ENCODE data around the gene TRPM6. TPM values are rescaled to one million over a fixed set of nuclear protein-coding genes. Genes with fewer than 3 reads are reported as not detected.

TRPM6 gene
- total RNA-seq, 2 experiments from 2014 or later, result not detected

DNA sequence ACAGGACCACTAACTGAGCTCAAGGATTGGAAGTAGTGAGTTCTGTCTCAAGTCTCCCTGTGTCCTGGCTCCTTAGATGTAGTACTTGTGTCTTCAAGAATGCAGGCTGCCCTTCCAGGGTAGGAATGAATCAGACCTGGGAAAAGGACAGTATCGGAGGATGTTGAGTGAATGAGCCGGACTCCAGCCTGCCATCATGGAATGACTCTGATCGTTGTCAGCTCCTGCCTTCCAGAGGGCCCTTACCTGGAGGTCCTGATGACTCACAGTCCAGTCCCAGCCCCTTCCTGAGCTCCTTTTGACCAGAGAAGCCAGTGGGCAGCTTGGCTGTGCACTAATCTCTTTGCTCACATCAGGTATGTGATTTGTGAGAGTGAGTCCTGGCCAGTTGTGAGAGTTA is 161.1 kb downstream of the TRPM6 start:
- no peak for ATAC-seq
- CTCF ChIA-PET, result no interaction called here
- H3K36me3 Mint-ChIP-seq (ENCODE audit: low read depth), result no peaks in the 10 kb centered on the region
- no peak for DNase-seq
- H3K27me3 Mint-ChIP-seq (ENCODE audit: low read depth), result peaks cover 5% of the 10 kb centered on the region
- H3K4me3 Mint-ChIP-seq, result no peak overlapping the region
- no peak overlapping the region for H3K27ac Mint-ChIP-seq
- no peaks in the 10 kb centered on the region for H3K4me1 Mint-ChIP-seq (ENCODE audit: low read depth)
- POLR2A ChIA-PET, result no interaction called here
- H3K9me3 Mint-ChIP-seq (ENCODE audit: insufficient read depth), result no peaks in the 10 kb centered on the region

DNA sequence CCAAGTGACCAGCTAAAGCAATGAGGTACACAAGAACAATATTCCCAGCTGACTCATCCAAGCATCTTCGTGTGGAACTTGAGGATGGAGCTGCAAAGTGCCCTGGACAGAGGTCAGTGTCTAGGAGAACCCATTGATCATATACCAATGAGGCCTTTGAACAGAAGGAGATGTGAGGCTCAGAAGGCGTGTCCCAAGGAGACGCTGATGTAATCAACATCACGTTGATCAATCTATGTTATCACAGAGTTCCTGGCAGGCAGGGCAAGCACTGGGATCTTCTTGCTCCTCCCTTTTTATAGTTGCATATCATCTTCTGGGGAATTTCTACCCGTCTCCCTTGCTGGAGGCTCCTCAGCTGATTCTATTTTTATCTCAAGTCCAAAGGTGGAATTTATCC is 163.4 kb downstream of the TRPM6 start:
- ChIA-PET POLR2A (no interaction called here), CTCF (no interaction called here)

DNA sequence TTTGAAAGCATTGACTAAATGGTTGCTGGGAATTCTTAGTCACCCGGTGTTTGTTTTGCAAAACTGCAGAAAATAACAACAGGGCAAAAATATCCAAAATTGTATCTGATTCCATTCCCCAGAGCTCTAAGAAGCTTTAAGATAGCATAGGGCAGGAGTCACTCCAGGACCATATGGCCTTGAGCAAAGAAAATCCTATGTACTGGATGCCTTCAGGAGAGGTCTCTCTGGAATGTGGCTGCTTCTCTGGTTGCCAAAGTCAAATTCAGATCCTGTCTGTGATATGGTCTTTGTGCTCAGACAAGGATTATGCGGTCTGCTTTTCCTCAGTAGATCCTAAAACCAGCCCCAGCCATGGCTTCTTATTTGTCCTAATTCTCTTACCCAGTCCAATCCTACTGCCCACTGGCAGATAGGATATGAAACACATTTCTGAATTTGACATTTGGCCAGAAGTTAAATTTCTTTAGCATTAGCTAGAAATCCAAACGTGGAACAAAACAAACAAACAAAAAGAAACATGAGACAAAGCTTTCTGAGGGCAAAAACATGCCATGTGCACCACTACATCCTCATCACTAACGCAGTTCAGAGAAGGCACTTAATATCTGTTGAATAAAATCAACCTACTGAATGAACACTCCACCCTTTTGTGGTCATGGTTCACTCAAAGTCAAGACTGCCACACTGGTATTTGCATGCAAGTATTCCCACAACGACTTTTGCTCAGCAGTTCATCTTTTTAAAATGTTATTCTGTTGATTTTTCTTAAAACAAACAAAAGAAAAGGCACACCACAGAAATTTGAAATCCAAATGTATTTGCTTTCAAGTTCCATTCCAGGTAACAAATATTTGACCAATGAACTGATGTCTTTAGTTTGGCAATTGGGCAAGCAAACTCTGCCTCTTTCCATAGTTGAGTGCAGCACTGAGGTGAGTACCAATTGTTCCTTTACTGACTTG is 165.7 kb downstream of the TRPM6 start:
- Mint-ChIP-seq H3K27me3 (ENCODE audit: low read depth) (peaks cover 2% of the 10 kb centered on the region), H3K4me3 (no peak overlapping the region), H3K4me1 (ENCODE audit: low read depth) (no peaks in the 10 kb centered on the region), H3K36me3 (ENCODE audit: low read depth) (no peaks in the 10 kb centered on the region), H3K27ac (no peak overlapping the region), H3K9me3 (ENCODE audit: insufficient read depth) (no peaks in the 10 kb centered on the region)
- ChIA-PET CTCF (no interaction called here), POLR2A (no interaction called here)
- DNase-seq, result no peak
- no peak for ATAC-seq

More for the DNA sequence above, 163.4 kb downstream of the TRPM6 start:
- Mint-ChIP-seq H3K4me3 (no peak overlapping the region), H3K36me3 (ENCODE audit: low read depth) (no peaks in the 10 kb centered on the region), H3K27ac (no peak overlapping the region), H3K9me3 (ENCODE audit: insufficient read depth) (no peaks in the 10 kb centered on the region), H3K27me3 (ENCODE audit: low read depth) (peaks cover 5% of the 10 kb centered on the region), H3K4me1 (ENCODE audit: low read depth) (no peaks in the 10 kb centered on the region)
- no peak for ATAC-seq
- no peak for DNase-seq

DNA sequence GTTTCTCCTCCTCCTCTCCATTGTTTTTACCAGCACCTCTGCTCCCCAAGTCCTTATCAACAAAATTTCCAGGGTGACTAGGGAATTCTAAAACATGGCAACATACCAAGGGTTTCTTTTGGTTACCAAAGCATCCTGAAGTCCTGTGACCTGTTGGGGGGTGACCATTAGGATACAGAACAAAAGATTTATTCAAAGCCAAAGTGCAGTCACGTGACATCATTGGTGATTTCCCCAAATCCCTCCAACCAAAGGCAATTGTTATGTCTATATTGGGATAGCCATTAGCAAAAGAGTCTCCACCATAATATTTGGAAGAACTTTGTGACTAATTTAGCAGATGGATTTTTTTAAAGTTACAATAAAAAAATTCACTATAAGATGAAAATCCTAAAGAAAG is 168.4 kb downstream of the TRPM6 start:
- H3K27me3 Mint-ChIP-seq (ENCODE audit: low read depth), result peaks cover 2% of the 10 kb centered on the region
- ChIA-PET POLR2A (no interaction called here), CTCF (no interaction called here)
- no peak for DNase-seq
- H3K4me3 Mint-ChIP-seq, result no peak overlapping the region
- H3K4me1 Mint-ChIP-seq (ENCODE audit: low read depth), result no peaks in the 10 kb centered on the region
- no peaks in the 10 kb centered on the region for H3K9me3 Mint-ChIP-seq (ENCODE audit: insufficient read depth)
- H3K36me3 Mint-ChIP-seq (ENCODE audit: low read depth), result no peaks in the 10 kb centered on the region
- no peak overlapping the region for H3K27ac Mint-ChIP-seq
- no peak for ATAC-seq

DNA sequence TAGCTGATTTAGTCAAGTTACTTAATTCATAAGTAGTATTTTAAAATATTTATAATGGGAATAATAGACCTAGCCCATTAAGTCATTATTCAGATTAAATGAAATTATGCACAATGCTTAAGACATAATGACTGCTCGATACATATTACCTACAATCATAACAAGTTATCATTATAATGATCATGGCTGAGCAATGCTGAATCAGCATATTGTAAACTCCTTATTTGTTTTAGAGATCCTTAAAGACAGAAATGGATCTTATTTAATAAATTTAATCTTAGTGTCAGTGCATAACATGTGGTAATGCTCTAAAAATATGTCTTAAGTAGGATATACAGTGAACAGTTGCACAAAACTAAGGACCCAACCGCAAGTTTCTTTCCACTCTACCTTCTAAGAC is 169.0 kb downstream of the TRPM6 start:
- CTCF ChIA-PET, result no interaction called here
- Mint-ChIP-seq H3K27ac (no peak overlapping the region), H3K4me1 (ENCODE audit: low read depth) (no peaks in the 10 kb centered on the region), H3K27me3 (ENCODE audit: low read depth) (peaks cover 2% of the 10 kb centered on the region), H3K36me3 (ENCODE audit: low read depth) (no peaks in the 10 kb centered on the region), H3K9me3 (ENCODE audit: insufficient read depth) (no peaks in the 10 kb centered on the region), H3K4me3 (no peak overlapping the region)
- DNase-seq (no peak), ATAC-seq (no peak)
- POLR2A ChIA-PET, result no interaction called here

DNA sequence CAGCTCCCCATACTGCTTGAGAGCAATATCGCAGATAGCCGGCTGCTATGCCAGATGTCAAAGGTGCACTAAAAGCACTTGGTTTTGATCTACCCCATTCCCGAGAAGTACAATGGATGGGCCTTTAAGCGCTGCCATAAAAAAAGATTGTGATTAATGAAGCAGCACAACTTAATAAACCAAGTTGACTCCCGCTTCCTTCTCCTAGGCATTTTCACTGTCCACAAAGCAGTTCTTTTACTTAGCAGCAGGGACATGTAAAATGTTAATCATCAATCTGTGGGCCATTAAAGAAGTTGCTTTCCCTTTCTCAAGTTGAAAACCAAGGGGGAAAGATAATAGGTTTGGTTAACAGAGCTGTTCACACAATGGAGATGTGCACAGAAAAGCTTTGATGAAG is 176.4 kb downstream of the TRPM6 start:
- Mint-ChIP-seq H3K27ac (no peak overlapping the region), H3K27me3 (ENCODE audit: low read depth) (no peaks in the 10 kb centered on the region), H3K36me3 (ENCODE audit: low read depth) (no peaks in the 10 kb centered on the region), H3K4me1 (ENCODE audit: low read depth) (no peaks in the 10 kb centered on the region), H3K4me3 (no peak overlapping the region), H3K9me3 (ENCODE audit: insufficient read depth) (no peaks in the 10 kb centered on the region)
- ChIA-PET POLR2A (no interaction called here), CTCF (no interaction called here)
- DNase-seq (no peak), ATAC-seq (no peak)

DNA sequence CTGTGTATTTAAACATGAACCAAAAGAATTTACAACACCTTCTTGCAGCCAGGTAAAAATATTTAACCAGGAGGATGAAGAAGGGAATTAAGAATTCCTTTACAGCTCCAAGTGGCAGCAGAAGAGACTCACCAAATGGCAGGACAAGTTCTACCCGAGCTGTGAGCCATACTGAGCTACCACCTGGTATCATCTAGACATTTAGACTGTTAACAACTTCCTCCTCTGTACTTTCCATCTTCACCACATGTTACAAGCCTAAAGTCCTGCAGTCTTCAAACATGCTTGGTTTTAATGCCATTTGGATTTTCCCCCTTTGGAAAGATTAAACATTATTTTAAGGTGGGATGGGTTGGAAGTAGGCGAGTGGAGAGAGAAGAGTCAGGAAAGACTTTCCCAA is 190.2 kb downstream of the TRPM6 start:
- Mint-ChIP-seq H3K9me3 (ENCODE audit: insufficient read depth) (no peaks in the 10 kb centered on the region), H3K36me3 (ENCODE audit: low read depth) (no peaks in the 10 kb centered on the region), H3K27me3 (ENCODE audit: low read depth) (peaks cover 4% of the 10 kb centered on the region), H3K27ac (no peak overlapping the region), H3K4me1 (ENCODE audit: low read depth) (no peaks in the 10 kb centered on the region), H3K4me3 (no peak overlapping the region)
- ATAC-seq (no peak), DNase-seq (no peak)
- ChIA-PET CTCF (no interaction called here), POLR2A (no interaction called here)

DNA sequence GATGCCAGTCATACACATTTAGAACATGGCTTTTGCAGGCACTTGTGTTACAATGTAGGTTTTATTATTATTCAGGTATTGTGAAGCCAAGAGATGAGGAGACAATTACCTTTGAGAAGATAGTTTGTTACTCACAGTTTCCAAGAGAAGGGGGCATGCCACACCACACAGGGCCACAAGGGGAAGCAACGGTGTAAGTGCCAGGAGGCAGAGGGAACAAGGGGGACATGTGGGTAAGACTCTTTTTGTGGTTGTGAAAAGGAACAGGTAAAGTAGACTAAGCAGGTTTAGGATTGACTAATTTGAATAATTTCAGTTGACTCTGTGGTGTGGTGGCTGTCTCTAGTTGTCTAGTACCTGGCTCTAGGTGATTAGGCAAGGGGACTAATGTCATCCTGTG is 191.2 kb downstream of the TRPM6 start:
- ChIA-PET POLR2A (no interaction called here), CTCF (no interaction called here)
- Mint-ChIP-seq H3K4me3 (no peak overlapping the region), H3K27me3 (ENCODE audit: low read depth) (peaks cover 4% of the 10 kb centered on the region), H3K27ac (no peak overlapping the region), H3K36me3 (ENCODE audit: low read depth) (no peaks in the 10 kb centered on the region), H3K4me1 (ENCODE audit: low read depth) (no peaks in the 10 kb centered on the region), H3K9me3 (ENCODE audit: insufficient read depth) (no peaks in the 10 kb centered on the region)
- ATAC-seq (no peak), DNase-seq (no peak)

DNA sequence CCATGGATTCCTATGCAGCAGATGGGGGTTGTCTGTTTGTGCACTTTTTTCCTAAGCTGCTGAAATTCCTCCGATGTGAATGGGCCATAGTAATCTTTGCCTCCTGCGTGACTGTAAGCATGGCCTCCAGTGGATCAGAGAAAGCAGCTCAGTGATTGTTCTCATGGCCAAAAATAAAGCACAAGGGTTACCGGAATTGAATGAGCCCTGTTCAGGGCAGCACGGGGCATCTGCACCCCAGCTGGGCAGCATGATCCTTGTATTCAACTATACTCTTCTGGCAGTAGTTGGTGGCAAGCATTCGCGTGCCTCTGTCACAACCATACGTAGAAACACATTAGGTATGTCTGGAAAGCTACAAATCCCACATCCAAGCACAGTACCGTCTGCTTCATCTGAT is 196.7 kb downstream of the TRPM6 start:
- H3K36me3 Mint-ChIP-seq (ENCODE audit: low read depth), result no peaks in the 10 kb centered on the region
- peaks cover 5% of the 10 kb centered on the region for H3K27me3 Mint-ChIP-seq (ENCODE audit: low read depth)
- ChIA-PET POLR2A (no interaction called here), CTCF (no interaction called here)
- H3K27ac Mint-ChIP-seq, result no peak overlapping the region
- H3K4me3 Mint-ChIP-seq, result no peak overlapping the region
- no peaks in the 10 kb centered on the region for H3K9me3 Mint-ChIP-seq (ENCODE audit: insufficient read depth)
- DNase-seq (no peak), ATAC-seq (no peak)
- H3K4me1 Mint-ChIP-seq (ENCODE audit: low read depth), result no peaks in the 10 kb centered on the region

DNA sequence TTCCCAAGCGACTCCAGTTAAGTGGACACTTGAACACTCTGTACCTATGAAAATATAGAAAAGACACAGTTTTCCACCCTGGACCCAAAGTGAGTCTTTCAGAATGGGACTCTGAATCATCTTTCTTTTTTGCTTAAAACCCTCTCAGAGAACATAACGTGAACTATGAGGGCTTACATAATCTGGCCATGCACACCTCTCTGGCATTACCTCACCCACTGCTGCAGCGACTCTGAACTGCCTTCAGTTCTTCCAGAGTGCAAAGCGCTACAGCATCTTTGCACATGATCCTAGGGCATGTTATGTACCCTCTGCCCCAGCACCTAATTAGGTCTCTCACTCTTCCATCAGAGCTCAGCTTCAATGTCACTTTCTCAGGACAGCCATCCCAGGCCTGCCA is 204.4 kb downstream of the TRPM6 start:
- Mint-ChIP-seq H3K27me3 (ENCODE audit: low read depth) (no peaks in the 10 kb centered on the region), H3K9me3 (ENCODE audit: insufficient read depth) (no peaks in the 10 kb centered on the region), H3K4me3 (no peak overlapping the region), H3K27ac (no peak overlapping the region), H3K4me1 (ENCODE audit: low read depth) (no peaks in the 10 kb centered on the region), H3K36me3 (ENCODE audit: low read depth) (no peaks in the 10 kb centered on the region)
- POLR2A ChIA-PET, result no interaction called here
- DNase-seq (no peak), ATAC-seq (no peak)
- CTCF ChIA-PET, result no interaction called here

DNA sequence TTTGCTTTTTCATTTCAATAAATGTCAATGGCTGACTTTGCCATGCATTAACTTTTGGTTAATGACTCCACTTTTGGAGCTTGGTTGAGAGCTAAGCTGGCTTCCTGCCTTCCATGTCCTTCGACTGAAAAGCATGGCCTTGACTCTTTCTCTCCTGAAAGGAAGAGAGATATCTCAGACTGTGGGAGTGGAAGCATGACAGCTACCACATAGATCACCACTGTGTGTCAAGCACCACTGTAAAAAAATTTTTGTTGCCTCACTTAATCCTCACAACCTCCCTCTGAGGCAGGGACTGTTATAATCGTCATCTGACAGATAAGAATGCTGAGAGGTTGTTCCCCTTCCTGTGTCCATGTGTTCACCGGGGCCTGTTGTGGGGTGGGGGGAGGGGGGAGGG is 205.8 kb downstream of the TRPM6 start:
- ChIA-PET CTCF (no interaction called here), POLR2A (no interaction called here)
- Mint-ChIP-seq H3K36me3 (ENCODE audit: low read depth) (no peaks in the 10 kb centered on the region), H3K4me1 (ENCODE audit: low read depth) (no peaks in the 10 kb centered on the region), H3K9me3 (ENCODE audit: insufficient read depth) (no peaks in the 10 kb centered on the region), H3K4me3 (no peak overlapping the region), H3K27ac (no peak overlapping the region), H3K27me3 (ENCODE audit: low read depth) (no peaks in the 10 kb centered on the region)
- ATAC-seq (no peak), DNase-seq (no peak)

DNA sequence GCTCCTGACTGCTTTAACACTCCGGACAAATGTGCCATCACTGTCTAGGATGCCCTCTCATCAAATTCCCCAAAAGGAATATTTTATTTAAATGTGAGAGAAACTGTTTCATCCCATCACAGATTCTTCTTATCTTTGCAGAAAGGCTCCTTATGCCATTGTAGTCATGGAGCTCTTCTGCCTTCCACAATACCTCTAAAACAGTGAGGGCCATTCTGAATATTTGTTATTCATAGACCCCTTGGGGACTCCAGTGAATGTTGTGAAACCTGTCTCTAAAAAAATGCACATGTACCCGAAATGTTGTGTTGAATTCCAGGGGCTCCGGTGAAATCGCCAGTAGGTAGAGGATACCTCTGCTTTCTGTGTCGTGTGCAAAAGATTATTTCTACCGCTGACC is 213.6 kb downstream of the TRPM6 start:
- no peaks in the 10 kb centered on the region for H3K27me3 Mint-ChIP-seq (ENCODE audit: low read depth)
- ATAC-seq, result no peak
- DNase-seq, result no peak
- no peaks in the 10 kb centered on the region for H3K36me3 Mint-ChIP-seq (ENCODE audit: low read depth)
- CTCF ChIA-PET, result no interaction called here
- H3K9me3 Mint-ChIP-seq (ENCODE audit: insufficient read depth), result no peaks in the 10 kb centered on the region
- POLR2A ChIA-PET, result no interaction called here
- no peak overlapping the region for H3K27ac Mint-ChIP-seq
- no peaks in the 10 kb centered on the region for H3K4me1 Mint-ChIP-seq (ENCODE audit: low read depth)
- no peak overlapping the region for H3K4me3 Mint-ChIP-seq
